Gastrocnemius medialis (tissue), 4 donors: ENCODE measurements around the gene FGFR3.

Experiments
- POLR2A ChIP-seq, 2 donors: fragments of 450-650 bp; IDR thresholded peaks; one replicate each; pipeline ENCODE4 v1.6.1; 2017; ENCODE audit warnings: antibody characterized with exemption in 2 of 2, mild to moderate bottlenecking in 2 of 2, moderate library complexity in 2 of 2
- TF ChIP-seq, protein P1 (sequence below), 5 experiments: fragments of 450-650 bp in 3 of 5; fragments of 200-600 bp in 2 of 5; sonication (generic) in 2 of 5; IDR thresholded peaks in 4 of 5; conservative IDR thresholded peaks in 1 of 5; 1 replicate in 4 of 5; 2 replicates in 1 of 5; pipeline ENCODE4 v1.5.1; 2016 to 2019; ENCODE audit warnings: antibody characterized with exemption in 5 of 5, mild to moderate bottlenecking in 3 of 5, moderate library complexity in 3 of 5

DNA sequence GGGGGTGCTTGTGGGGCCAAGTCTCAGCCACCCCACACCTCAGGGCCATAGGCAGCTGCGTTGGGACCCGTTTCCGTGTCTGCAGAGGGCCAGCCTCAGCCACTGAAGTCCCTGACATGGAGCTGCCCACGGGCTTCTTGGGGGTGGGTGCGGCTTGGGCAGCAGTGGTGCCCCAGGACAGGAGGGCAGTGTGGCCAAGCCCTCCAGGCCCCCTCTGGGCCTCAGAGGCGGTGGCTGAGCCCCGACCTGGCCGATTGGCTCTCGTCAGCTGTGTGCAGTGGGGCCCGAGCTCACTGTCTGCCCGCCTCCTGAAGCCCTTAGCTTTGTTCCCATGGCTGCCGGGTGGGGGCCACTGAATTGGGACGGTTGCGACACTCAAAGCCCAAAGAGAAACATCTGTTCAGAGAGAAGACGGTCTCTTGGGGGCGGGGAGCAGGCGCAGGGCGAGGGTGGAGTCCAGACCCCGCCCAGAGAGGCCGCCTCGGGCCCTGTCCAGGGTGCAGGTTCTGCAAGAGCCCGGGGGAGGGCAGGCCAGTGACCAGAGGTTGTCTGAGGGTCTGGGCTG lies 9.1 kb downstream of the FGFR3 start:
- TF ChIP-seq, protein P1, sequence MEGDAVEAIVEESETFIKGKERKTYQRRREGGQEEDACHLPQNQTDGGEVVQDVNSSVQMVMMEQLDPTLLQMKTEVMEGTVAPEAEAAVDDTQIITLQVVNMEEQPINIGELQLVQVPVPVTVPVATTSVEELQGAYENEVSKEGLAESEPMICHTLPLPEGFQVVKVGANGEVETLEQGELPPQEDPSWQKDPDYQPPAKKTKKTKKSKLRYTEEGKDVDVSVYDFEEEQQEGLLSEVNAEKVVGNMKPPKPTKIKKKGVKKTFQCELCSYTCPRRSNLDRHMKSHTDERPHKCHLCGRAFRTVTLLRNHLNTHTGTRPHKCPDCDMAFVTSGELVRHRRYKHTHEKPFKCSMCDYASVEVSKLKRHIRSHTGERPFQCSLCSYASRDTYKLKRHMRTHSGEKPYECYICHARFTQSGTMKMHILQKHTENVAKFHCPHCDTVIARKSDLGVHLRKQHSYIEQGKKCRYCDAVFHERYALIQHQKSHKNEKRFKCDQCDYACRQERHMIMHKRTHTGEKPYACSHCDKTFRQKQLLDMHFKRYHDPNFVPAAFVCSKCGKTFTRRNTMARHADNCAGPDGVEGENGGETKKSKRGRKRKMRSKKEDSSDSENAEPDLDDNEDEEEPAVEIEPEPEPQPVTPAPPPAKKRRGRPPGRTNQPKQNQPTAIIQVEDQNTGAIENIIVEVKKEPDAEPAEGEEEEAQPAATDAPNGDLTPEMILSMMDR (IDR thresholded peaks at IDR 0.05 in 4 of 5, conservative IDR thresholded peaks at IDR 0.05 in 1 of 5) = no peak
- TF ChIP-seq POLR2A (IDR thresholded peaks at IDR 0.05) = no peak
